Mononuclear cell (primary cell): ENCODE measurements around the gene CRHR1. TPM values are rescaled to one million over a fixed set of nuclear protein-coding genes. Genes with fewer than 3 reads are reported as not detected.

Experiments
- H3K27me3 ChIP-seq: 2 replicates; pipeline ENCODE4 v1.6.0; 2011; ENCODE audit warnings: low read length, control low read depth; ENCODE audit not compliant: insufficient read depth
- H3K4me1 ChIP-seq: 2 replicates; pipeline ENCODE4 v1.5.1; 2011; ENCODE audit warnings: mild to moderate bottlenecking, low read length, control low read depth; ENCODE audit not compliant: insufficient read depth
- H3K4me3 ChIP-seq: 2 replicates; pipeline ENCODE4 v1.5.1; 2011; ENCODE audit warnings: mild to moderate bottlenecking, low read length, moderate library complexity
- H3K9me3 ChIP-seq: 2 replicates; pipeline ENCODE4 v1.5.1; 2011; ENCODE audit warnings: low read depth, mild to moderate bottlenecking, control low read depth, low read length
- total RNA-seq: library from RNA; depleted of rRNA; stranded (reverse); fragments of >200 nt; gene quantifications from one replicate; pipeline ENCODE4 v1.2.3, GENCODE V29; 2012

CRHR1 gene
- total RNA-seq, 1 donor, result not detected

- Histone ChIP-seq H3K9me3 (no peaks in the 10 kb centered on the region), H3K4me3 (no peak overlapping the region), H3K27me3 (peaks cover 30% of the 10 kb centered on the region), H3K4me1 (no peaks in the 10 kb centered on the region)
Observed at GRCh38 chr17:45791041-45791582, 7.0 kb downstream of the CRHR1 start.

DNA sequence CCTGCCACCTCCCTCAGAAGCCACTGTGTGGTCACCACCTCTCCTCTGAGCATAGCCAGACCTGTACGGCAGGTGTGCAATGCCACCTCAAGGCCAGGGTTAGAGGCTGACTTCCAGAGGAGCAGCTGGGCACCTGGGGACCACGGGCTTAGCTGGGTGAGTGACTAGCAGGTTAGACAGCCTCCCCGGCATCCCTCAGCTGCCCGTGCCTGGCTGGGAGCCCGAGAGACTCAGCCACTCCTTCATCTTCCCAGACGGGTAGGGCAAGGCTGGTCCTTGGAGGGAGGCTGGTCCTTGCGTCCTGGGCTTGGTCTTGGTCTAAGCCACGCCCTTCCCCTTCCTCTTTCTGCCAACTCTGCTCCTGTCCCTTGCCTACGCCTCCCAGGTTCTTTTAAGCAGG, 7.8 kb downstream of the CRHR1 start:
- Histone ChIP-seq H3K27me3 (peaks cover 23% of the 10 kb centered on the region), H3K4me1 (no peaks in the 10 kb centered on the region), H3K9me3 (no peaks in the 10 kb centered on the region), H3K4me3 (no peak overlapping the region)

GRCh38 chr17:45792437-45792836, 8.3 kb downstream of the CRHR1 start:
- Histone ChIP-seq H3K9me3 (no peaks in the 10 kb centered on the region), H3K27me3 (peaks cover 18% of the 10 kb centered on the region), H3K4me1 (no peaks in the 10 kb centered on the region), H3K4me3 (no peak overlapping the region)

GRCh38 chr17:45792995-45793755, 9.1 kb downstream of the CRHR1 start:
- H3K4me3 ChIP-seq, result no peak overlapping the region
- no peaks in the 10 kb centered on the region for H3K4me1 ChIP-seq
- H3K9me3 ChIP-seq, result no peaks in the 10 kb centered on the region
- H3K27me3 ChIP-seq, result peaks cover 12% of the 10 kb centered on the region

- Histone ChIP-seq H3K27me3 (peaks cover 7% of the 10 kb centered on the region), H3K4me3 (no peak overlapping the region), H3K4me1 (no peaks in the 10 kb centered on the region), H3K9me3 (no peaks in the 10 kb centered on the region)
Observed at GRCh38 chr17:45793999-45794540, 9.9 kb downstream of the CRHR1 start.

DNA sequence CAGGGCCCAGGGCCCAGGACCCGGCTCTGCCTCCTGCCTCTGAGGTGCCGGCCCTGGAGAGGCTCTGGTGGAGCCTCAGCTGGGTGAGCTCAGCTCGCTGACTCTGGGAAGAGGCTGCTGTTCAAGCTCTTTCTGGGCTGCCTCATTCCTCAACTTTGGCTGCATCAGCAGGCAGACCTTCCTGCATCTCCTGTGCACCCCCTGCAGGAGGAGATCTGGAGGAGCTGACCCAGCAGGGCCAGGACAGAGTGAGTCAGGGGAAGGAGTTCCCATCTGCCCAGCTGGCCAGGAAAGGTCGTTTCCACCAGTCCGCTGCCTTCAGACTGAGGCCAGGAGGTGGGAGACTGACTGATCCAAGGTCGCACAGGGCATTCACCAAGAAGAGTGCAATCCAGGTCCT, 10.7 kb downstream of the CRHR1 start:
- H3K4me1 ChIP-seq, result no peaks in the 10 kb centered on the region
- H3K4me3 ChIP-seq, result no peak overlapping the region
- H3K9me3 ChIP-seq, result no peaks in the 10 kb centered on the region
- peaks cover under 1% of the 10 kb centered on the region for H3K27me3 ChIP-seq

DNA sequence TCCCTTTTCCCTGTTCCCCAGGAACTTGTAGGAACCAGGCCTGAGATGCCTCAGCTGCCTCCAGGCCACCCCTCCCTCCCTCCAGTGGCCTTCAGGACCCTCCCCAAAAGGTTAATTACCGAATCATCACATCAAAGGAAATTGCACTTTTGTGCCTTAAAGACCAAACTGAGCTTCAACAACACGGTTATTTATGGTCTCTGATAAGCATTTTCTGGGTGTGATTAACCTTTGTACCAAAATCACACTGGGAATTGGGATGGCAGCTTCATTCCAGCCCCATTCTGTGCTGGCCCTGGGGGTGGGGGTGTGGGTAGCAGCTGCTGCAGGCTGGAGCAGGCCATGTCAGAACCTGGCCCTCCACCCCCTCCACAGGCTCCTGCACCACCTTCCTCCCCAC, 16.7 kb downstream of the CRHR1 start:
- Histone ChIP-seq H3K4me1 (no peaks in the 10 kb centered on the region), H3K4me3 (no peak overlapping the region), H3K9me3 (no peaks in the 10 kb centered on the region), H3K27me3 (no peaks in the 10 kb centered on the region)

- Histone ChIP-seq H3K9me3 (no peaks in the 10 kb centered on the region), H3K4me1 (no peaks in the 10 kb centered on the region), H3K4me3 (no peak overlapping the region), H3K27me3 (no peaks in the 10 kb centered on the region)
Observed at GRCh38 chr17:45801421-45801820, 17.3 kb downstream of the CRHR1 start.

GRCh38 chr17:45808845-45809244, 24.7 kb downstream of the CRHR1 start:
- Histone ChIP-seq H3K27me3 (no peaks in the 10 kb centered on the region), H3K4me1 (no peaks in the 10 kb centered on the region), H3K4me3 (no peak overlapping the region), H3K9me3 (no peaks in the 10 kb centered on the region)

DNA sequence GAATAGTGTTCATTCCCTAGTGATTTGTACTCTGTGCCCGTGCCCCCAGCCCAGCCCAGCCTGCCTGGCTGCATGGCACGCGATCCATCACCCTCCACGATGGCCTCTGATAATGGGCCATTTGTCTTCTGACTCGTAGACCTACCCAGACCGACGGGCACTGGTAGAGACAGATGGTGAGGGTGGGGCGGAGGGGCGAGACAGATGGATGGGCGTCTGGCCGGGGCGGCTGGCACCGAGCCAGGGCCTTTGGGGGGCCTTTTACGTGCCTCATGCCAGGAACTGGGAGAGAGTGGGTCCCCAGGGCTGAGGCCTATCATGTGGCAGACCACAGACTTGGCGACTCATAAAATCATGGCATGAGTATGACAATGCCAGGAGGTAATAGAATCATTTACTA, 25.4 kb downstream of the CRHR1 start:
- Histone ChIP-seq H3K9me3 (no peaks in the 10 kb centered on the region), H3K4me1 (no peaks in the 10 kb centered on the region), H3K27me3 (no peaks in the 10 kb centered on the region), H3K4me3 (no peak overlapping the region)

- Histone ChIP-seq H3K9me3 (no peaks in the 10 kb centered on the region), H3K27me3 (no peaks in the 10 kb centered on the region)
Observed at GRCh38 chr17:45812102-45812501, 28.0 kb downstream of the CRHR1 start.

DNA sequence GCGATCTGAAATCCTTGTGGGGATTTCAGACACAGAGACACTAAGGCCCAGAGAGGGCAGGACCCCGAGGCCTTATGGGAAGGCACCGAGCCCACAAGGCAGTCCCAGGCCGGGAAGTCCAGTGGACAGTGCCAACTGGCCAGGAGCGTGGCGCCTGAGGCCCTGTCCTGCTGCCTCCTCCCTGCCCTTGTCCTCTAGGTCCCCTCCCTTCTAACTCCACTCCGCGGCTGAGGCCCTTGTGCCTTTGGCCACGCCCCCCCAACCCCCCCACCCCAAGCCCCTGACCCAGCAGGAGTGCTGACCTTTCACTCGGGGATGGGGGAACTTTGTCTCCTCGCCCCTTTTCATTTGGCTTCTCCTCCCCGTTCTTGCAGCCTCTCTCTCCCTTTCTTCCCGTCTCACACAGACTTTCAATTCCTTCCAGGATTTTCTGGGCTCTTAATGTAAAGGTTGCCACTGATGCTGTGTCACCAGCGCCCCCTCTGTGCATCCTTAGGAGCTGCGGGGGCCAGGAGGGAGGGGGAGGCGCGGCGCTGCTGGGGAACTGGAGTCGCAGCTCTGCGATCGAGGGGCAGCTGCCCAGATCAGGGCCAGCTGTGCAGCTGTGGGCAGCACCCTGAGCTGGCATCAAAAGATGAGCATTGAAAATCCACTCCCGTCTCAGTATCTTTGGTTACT, 29.1 kb downstream of the CRHR1 start:
- H3K9me3 ChIP-seq, result no peaks in the 10 kb centered on the region
- H3K4me1 ChIP-seq, result no peaks in the 10 kb centered on the region
- H3K27me3 ChIP-seq, result no peaks in the 10 kb centered on the region
- H3K4me3 ChIP-seq, result no peak overlapping the region

More at GRCh38 chr17:45812102-45812501, 28.0 kb downstream of the CRHR1 start:
- Histone ChIP-seq H3K4me1 (no peaks in the 10 kb centered on the region), H3K4me3 (no peak overlapping the region)

- Histone ChIP-seq H3K27me3 (no peaks in the 10 kb centered on the region), H3K4me1 (no peaks in the 10 kb centered on the region), H3K4me3 (no peak overlapping the region), H3K9me3 (no peaks in the 10 kb centered on the region)
Observed at GRCh38 chr17:45814622-45815606, 30.8 kb downstream of the CRHR1 start.

DNA sequence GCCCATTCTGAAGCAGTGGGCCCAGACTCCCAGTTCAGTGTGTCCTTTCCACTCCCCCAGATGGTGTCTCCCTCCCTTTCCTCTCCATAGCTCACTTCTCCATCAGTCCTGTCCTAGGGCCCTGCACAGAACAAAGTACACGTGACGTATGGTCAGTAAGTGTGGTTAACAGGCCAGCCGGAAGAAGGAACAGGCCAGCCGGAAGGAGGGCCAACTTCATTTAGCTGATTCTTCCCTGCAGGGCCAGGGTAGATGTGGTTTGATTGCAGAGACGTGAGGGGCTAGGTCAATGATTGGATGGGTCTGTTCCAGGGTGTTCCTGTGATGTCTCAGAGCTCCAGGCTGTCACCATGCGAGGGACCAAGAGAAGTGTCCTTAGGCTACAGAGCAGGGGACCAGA, 31.6 kb downstream of the CRHR1 start:
- no peaks in the 10 kb centered on the region for H3K4me1 ChIP-seq
- H3K9me3 ChIP-seq, result no peaks in the 10 kb centered on the region
- no peak overlapping the region for H3K4me3 ChIP-seq
- H3K27me3 ChIP-seq, result no peaks in the 10 kb centered on the region
